Stimulated activated CD8-positive, alpha-beta memory T cell treated with anti-CD3 and anti-CD28 coated beads, Interleukin-15, amount 100 ng/mL, for 1 hour (primary cell): Measurements from ENCODE around the gene DCLRE1B.
"Not testable (repeated sequence)": the region's sequence is repeated elsewhere in the genome, so short reads cannot be mapped to it uniquely, and the experiment has no call there.

ENCODE experiments used
- DNase-seq: peaks from one replicate; pipeline ENCODE4 v3.0.0-alpha.2; 2020; ENCODE audit warnings: low read depth

DCLRE1B gene

GRCh38 chr1:113948151-113948550 is 43.0 kb downstream of the DCLRE1B start:
- not testable (repeated sequence) for DNase-seq

- DNase-seq = no peak
Observed at GRCh38 chr1:113949007-113949406, 43.9 kb downstream of the DCLRE1B start.

- no peak for DNase-seq
Observed at GRCh38 chr1:113950908-113951307, 45.8 kb downstream of the DCLRE1B start.

- DNase-seq = no peak
Observed at GRCh38 chr1:113951719-113952118, 46.6 kb downstream of the DCLRE1B start.

- no peak for DNase-seq
Observed at GRCh38 chr1:113957984-113958383, 52.9 kb downstream of the DCLRE1B start.

- no peak for DNase-seq
Observed at GRCh38 chr1:113958691-113959090, 53.6 kb downstream of the DCLRE1B start.

- no peak for DNase-seq
Observed at GRCh38 chr1:113963281-113963906, 58.3 kb downstream of the DCLRE1B start.
